Suprapubic skin (tissue), 4 donors: ENCODE data around the gene CFAP77. TPM values are rescaled to one million over a fixed set of nuclear protein-coding genes. Genes with fewer than 3 reads are reported as not detected.
A peak's percentile ranks its signal among the peaks of the same experiment; 100 is the strongest.

ENCODE experiments used
- DNase-seq, 2 donors: peaks; one replicate each; pipeline ENCODE4 v3.0.0-alpha.2; 2019; ENCODE audit warnings: low spot score in 2 of 2
- H3K27ac ChIP-seq: fragments of 200-600 bp; sonication (generic); one replicate; pipeline ENCODE4 v1.5.1; 2019
- H3K27me3 ChIP-seq: fragments of 200-600 bp; sonication (generic); one replicate; pipeline ENCODE4 v1.5.1; 2019
- H3K36me3 ChIP-seq: fragments of 200-600 bp; sonication (generic); one replicate; pipeline ENCODE4 v1.5.1; 2019
- H3K4me1 ChIP-seq: fragments of 200-600 bp; sonication (generic); one replicate; pipeline ENCODE4 v1.5.1; 2019
- H3K4me3 ChIP-seq: fragments of 200-600 bp; sonication (generic); one replicate; pipeline ENCODE4 v1.5.1; 2019; ENCODE audit warnings: mild to moderate bottlenecking
- H3K9me3 ChIP-seq: fragments of 200-600 bp; sonication (generic); one replicate; pipeline ENCODE4 v1.5.1; 2019
- CTCF ChIP-seq, 2 donors: fragments of 200-600 bp in 1 of 2; fragments of 450-650 bp in 1 of 2; sonication (generic) in 1 of 2; IDR thresholded peaks; one replicate each; pipeline ENCODE4 v1.5.1; 2016 to 2019; ENCODE audit warnings: antibody characterized with exemption in 2 of 2, mild to moderate bottlenecking in 1 of 2, moderate library complexity in 1 of 2
- EP300 ChIP-seq: sonication (generic); formaldehyde crosslinking; IDR thresholded peaks from one replicate; pipeline ENCODE4 v1.6.1; 2017; ENCODE audit warnings: antibody characterized with exemption
- POLR2A ChIP-seq, 2 donors: fragments of 450-650 bp; IDR thresholded peaks; one replicate each; pipeline ENCODE4 v1.6.1; 2017; ENCODE audit warnings: antibody characterized with exemption in 2 of 2, mild to moderate bottlenecking in 2 of 2, moderate library complexity in 2 of 2
- POLR2AphosphoS5 ChIP-seq, 3 donors: sonication (generic); formaldehyde crosslinking; IDR thresholded peaks; one replicate each; pipeline ENCODE4 v1.6.1; 2017; ENCODE audit warnings: antibody characterized with exemption in 3 of 3
- WGBS: methylation state at CpG from one replicate; pipeline ENCODE4 v1.1.5; 2018; 5-methylcytosine and 5-hydroxymethylcytosine counted together
- total RNA-seq, 4 donors: library from RNA; depleted of rRNA; stranded (reverse); fragments of >200 nt; gene quantifications; one replicate each; pipeline ENCODE4 v1.1.0, GENCODE V29; 2016

CFAP77 gene
- total RNA-seq, 4 donors from 2014 or later = 1.0 TPM; not detected in 3

DNA sequence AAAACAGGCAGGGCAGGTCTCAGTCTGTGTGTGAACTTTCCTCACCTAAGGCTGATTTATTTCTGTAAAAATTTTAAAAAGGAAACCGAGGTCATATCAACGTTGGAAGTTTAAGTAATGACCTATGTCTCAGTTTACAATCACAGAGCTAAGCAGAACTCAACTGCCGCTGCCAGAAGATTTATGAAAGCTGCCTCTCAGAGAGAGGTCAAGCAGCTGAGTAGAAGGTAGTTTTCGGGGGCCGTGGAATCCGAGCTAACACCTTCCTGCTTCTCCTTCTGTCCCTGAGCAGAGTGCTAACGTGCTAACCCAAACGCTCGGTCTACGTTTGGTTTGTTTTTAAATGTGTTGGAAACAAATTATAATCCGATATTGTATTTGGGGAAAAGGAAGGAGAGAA lies 14.5 kb upstream of the CFAP77 start:
- peaks cover 97% of the 10 kb centered on the region for H3K36me3 ChIP-seq
- H3K27me3 ChIP-seq = no peaks in the 10 kb centered on the region
- DNase-seq = no peak
- no peak overlapping the region for H3K4me3 ChIP-seq
- no peaks in the 10 kb centered on the region for H3K9me3 ChIP-seq
- whole genome bisulfite sequencing = 85% methylated on average over 11 of the region's 11 CpGs
- H3K4me1 ChIP-seq = no peaks in the 10 kb centered on the region
- H3K27ac ChIP-seq = no peak overlapping the region
- no peak for TF ChIP-seq POLR2A (IDR thresholded peaks at IDR 0.05)
- TF ChIP-seq CTCF (IDR thresholded peaks at IDR 0.05) = no peak
- no peak for TF ChIP-seq POLR2AphosphoS5 (IDR thresholded peaks at IDR 0.05)
- TF ChIP-seq EP300 = no peak

DNA sequence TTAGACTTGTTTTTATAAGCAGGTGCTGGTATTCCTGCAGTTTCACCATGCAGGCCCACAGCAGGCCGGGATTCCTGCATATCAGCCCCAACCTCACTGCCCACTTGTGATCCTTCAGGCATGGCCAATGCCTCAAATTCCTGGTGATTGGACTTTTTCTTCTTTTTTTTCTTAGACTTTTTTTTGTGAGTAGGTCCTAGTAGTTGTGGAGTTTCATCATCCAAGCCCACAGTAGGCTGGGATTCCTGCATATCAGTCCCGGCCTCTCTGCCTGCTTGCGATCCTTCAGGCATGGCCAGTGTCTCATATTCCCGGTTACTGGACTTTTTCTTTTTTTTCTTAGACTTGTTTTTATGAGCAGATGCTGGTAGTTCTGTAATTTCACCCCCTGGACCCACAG lies 8.2 kb upstream of the CFAP77 start:
- Histone ChIP-seq H3K27me3 (no peaks in the 10 kb centered on the region), H3K9me3 (no peaks in the 10 kb centered on the region), H3K4me3 (no peak overlapping the region), H3K36me3 (peaks cover 62% of the 10 kb centered on the region), H3K27ac (no peak overlapping the region), H3K4me1 (peaks cover 21% of the 10 kb centered on the region)
- WGBS = 91% methylated on average over 4 of the region's 4 CpGs
- no peak for TF ChIP-seq POLR2A (IDR thresholded peaks at IDR 0.05)
- no peak for TF ChIP-seq POLR2AphosphoS5 (IDR thresholded peaks at IDR 0.05)
- no peak for TF ChIP-seq EP300
- no peak for TF ChIP-seq CTCF (IDR thresholded peaks at IDR 0.05)
- no peak for DNase-seq

- H3K36me3 ChIP-seq = peaks cover 37% of the 10 kb centered on the region
- no peak for DNase-seq
- TF ChIP-seq EP300 = no peak
- no peak for TF ChIP-seq CTCF (IDR thresholded peaks at IDR 0.05)
- no peak for TF ChIP-seq POLR2A (IDR thresholded peaks at IDR 0.05)
- no peak for TF ChIP-seq POLR2AphosphoS5 (IDR thresholded peaks at IDR 0.05)
- no peak overlapping the region for H3K4me3 ChIP-seq
- peaks cover 28% of the 10 kb centered on the region for H3K4me1 ChIP-seq
- no peaks in the 10 kb centered on the region for H3K9me3 ChIP-seq
- no peak overlapping the region for H3K27ac ChIP-seq
- no peaks in the 10 kb centered on the region for H3K27me3 ChIP-seq
- WGBS = 54% methylated on average over 9 of the region's 9 CpGs
Measured at GRCh38 chr9:132404228-132404881, 5.7 kb upstream of the CFAP77 start.

DNA sequence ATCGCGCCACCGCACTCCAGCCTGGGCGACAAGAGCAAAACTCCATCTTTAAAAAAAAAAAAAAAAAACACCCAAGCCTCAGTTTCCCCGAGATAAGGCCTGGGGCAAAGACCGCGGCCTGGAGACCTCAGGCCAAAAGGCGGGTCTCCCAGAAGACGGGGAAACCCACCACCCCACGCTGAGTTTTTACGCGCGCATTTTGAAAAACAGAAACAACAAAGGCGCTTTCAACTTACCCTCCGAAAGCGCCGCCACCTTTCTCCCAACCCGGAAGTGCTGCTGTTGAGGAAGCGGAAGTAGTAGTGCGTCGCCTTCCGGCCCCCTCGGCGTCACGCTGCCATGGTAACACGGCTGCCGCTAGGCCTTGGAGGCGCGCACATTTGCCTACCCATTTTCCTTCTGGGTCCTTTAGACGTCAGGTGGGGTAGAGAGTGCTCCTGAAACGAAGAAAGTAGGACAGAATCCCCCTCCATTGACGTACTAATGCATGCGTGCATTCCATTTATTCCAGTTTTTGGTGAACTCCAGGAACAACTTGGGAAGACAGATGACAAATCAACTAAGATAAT lies 3.4 kb upstream of the CFAP77 start, which contains the start of gene TTF1:
Gene TTF1 (minus strand): TSS at position 287 of the 569 bp plus-strand sequence. CDS start 4,019 bp downstream, outside the sequence.
- TF ChIP-seq POLR2AphosphoS5 (IDR thresholded peaks at IDR 0.05) (peak in 2 of 3 donors; percentile 33 to 76), EP300 (no peak)
- H3K27ac ChIP-seq = no peak within 1 kb of the TSS
- DNase-seq = peak; percentile 92 to 93
- H3K9me3 ChIP-seq = no peaks in the 10 kb centered on the region
- peak within 1 kb of the TSS; percentile 86 for H3K4me3 ChIP-seq
- H3K4me1 ChIP-seq = peaks cover 49% of the 10 kb centered on the region
- peaks cover 18% of the 10 kb centered on the region for H3K27me3 ChIP-seq
- peaks cover 15% of the 10 kb centered on the region for H3K36me3 ChIP-seq
- WGBS = 2% methylated on average over 33 of the region's 33 CpGs

DNA sequence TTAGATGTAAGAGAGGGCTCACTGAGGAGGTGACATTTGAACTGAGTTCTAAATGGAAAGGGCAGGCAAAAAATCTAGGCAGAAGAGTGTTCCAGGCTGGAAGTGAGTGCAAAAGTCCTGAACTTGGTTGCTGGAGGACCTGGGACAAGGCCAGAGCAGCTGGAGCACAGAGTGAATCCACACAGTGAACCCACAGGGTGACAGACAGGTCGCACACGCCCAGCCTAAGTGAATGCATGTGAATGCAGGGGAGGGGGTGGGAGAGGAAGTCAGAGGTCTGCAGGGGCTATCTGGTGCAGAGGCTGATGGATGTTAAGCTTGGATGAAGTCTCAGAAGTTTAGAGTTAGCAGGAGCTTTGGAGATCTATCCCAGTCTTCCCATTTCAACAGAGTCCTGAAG lies 2.8 kb upstream of the CFAP77 start:
- WGBS = 84% methylated on average over 2 of the region's 2 CpGs
- DNase-seq = no peak
- Histone ChIP-seq H3K4me1 (peaks cover 49% of the 10 kb centered on the region), H3K4me3 (peak overlapping the region; percentile 86), H3K9me3 (no peaks in the 10 kb centered on the region), H3K27ac (no peak overlapping the region), H3K36me3 (peaks cover 10% of the 10 kb centered on the region), H3K27me3 (peaks cover 24% of the 10 kb centered on the region)
- no peak for TF ChIP-seq POLR2AphosphoS5 (IDR thresholded peaks at IDR 0.05)
- no peak for TF ChIP-seq CTCF (IDR thresholded peaks at IDR 0.05)
- no peak for TF ChIP-seq EP300
- TF ChIP-seq POLR2A (IDR thresholded peaks at IDR 0.05) = no peak
